Breast epithelium (tissue), 3 donors: Measurements from ENCODE around the gene RBM39.

ENCODE experiments used
- CTCF ChIP-seq, 3 donors: fragments of 450-650 bp; IDR thresholded peaks; one replicate each; pipeline ENCODE4 v1.5.1; 2016 to 2017; ENCODE audit warnings: antibody characterized with exemption in 3 of 3, mild to moderate bottlenecking in 3 of 3, moderate library complexity in 3 of 3
- POLR2A ChIP-seq: fragments of 450-650 bp; IDR thresholded peaks from one replicate; pipeline ENCODE4 v1.6.1; 2016; ENCODE audit warnings: antibody characterized with exemption, mild to moderate bottlenecking, moderate library complexity

- TF ChIP-seq CTCF (IDR thresholded peaks at IDR 0.05) (no peak), POLR2A (no peak)
Observed at GRCh38 chr20:35731469-35731788, 10.6 kb downstream of the RBM39 start.
